ENCODE measurements around the gene RYR1. TPM values are rescaled to one million over a fixed set of nuclear protein-coding genes. Genes with fewer than 3 reads are reported as not detected.

The RYR1 gene
- total RNA-seq, 1 donor from 2014 or later, result 0.32 TPM

DNA sequence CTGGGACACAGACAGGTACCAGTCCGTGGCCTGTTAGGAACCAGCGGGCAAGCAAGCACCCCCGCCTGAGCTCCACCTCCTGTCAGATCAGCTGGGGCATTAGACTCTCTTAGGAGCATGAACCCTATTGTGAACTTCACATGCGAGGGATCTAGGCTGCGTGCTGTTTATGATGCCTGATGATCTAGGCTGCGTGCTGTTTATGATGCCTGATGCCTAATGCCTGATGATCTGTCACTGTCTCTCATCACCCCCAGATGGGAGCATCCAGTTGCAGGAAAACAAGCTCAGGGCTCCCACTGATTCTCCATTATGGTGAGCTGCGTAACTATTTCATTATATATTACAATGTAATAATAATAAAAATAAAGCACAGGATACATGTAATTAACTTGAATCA is 11.1 kb upstream of the RYR1 start:
- Histone ChIP-seq H2AFZ (ENCODE audit: low read depth, low read length) (no peak overlapping the region), H3K4me3 (ENCODE audit: insufficient read depth, low read depth, low read length) (no peak overlapping the region), H3K27ac (ENCODE audit: low read depth, low read length) (no peak overlapping the region), H3K4me2 (ENCODE audit: low read length) (no peak overlapping the region), H3K79me2 (ENCODE audit: insufficient read depth, low read length) (no peaks in the 10 kb centered on the region), H4K20me1 (ENCODE audit: insufficient read depth, low read length) (no peaks in the 10 kb centered on the region), H3K9me3 (ENCODE audit: insufficient read depth, low read depth, low read length) (no peaks in the 10 kb centered on the region), H3K9ac (ENCODE audit: low read length) (no peak overlapping the region), H3K36me3 (ENCODE audit: insufficient read depth, low read length) (no peaks in the 10 kb centered on the region), H3K27me3 (ENCODE audit: insufficient read depth, low read length) (peaks cover 20% of the 10 kb centered on the region), H3K4me1 (ENCODE audit: insufficient read depth, low read length) (no peaks in the 10 kb centered on the region)
- Mint-ChIP-seq H3K36me3 (ENCODE audit: low read depth, unreplicated experiment) (peaks cover 2% of the 10 kb centered on the region), H3K4me1 (ENCODE audit: low read depth, unreplicated experiment) (peaks cover 1% of the 10 kb centered on the region), H3K4me3 (ENCODE audit: unreplicated experiment) (no peak overlapping the region), H3K27me3 (ENCODE audit: low read depth, unreplicated experiment) (peaks cover 31% of the 10 kb centered on the region), H3K27ac (ENCODE audit: unreplicated experiment) (no peak overlapping the region), H3K9me3 (ENCODE audit: unreplicated experiment) (no peaks in the 10 kb centered on the region)
- FAIRE-seq (no peak), DNase-seq (ENCODE audit: low read depth) (no peak)
- TF ChIP-seq, protein P1, sequence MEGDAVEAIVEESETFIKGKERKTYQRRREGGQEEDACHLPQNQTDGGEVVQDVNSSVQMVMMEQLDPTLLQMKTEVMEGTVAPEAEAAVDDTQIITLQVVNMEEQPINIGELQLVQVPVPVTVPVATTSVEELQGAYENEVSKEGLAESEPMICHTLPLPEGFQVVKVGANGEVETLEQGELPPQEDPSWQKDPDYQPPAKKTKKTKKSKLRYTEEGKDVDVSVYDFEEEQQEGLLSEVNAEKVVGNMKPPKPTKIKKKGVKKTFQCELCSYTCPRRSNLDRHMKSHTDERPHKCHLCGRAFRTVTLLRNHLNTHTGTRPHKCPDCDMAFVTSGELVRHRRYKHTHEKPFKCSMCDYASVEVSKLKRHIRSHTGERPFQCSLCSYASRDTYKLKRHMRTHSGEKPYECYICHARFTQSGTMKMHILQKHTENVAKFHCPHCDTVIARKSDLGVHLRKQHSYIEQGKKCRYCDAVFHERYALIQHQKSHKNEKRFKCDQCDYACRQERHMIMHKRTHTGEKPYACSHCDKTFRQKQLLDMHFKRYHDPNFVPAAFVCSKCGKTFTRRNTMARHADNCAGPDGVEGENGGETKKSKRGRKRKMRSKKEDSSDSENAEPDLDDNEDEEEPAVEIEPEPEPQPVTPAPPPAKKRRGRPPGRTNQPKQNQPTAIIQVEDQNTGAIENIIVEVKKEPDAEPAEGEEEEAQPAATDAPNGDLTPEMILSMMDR (IDR thresholded peaks at IDR 0.05; ENCODE audit: insufficient read depth, low read depth, low read length), result no peak
- TF ChIP-seq EZH2 (IDR thresholded peaks at IDR 0.05; ENCODE audit: insufficient read depth, low read length), result no peak

DNA sequence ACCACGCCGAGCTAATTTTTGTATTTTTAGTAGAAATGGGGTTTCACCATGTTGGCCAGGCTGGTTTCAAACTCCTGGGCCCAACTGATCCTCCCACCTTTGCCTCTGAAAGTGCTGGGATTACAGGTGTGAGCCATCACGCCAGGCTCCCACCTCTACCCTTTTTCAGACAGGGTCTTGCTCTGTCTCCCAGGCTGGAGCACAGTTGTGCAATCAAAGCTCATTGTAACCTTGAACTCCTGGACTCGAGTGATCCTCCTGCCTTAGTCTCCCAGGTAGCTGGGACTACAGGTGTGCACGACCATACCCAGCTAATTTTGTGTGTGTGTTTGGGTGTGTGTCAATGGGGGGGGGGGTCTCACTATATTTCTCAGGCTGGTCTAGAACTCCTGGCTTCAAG is 9.2 kb upstream of the RYR1 start:
- no peak overlapping the region for H3K4me3 ChIP-seq (ENCODE audit: insufficient read depth, low read depth, low read length)
- H2AFZ ChIP-seq (ENCODE audit: low read depth, low read length), result no peak overlapping the region
- H3K9ac ChIP-seq (ENCODE audit: low read length), result no peak overlapping the region
- H3K4me1 Mint-ChIP-seq (ENCODE audit: low read depth, unreplicated experiment), result peaks cover 1% of the 10 kb centered on the region
- no peak overlapping the region for H3K4me2 ChIP-seq (ENCODE audit: low read length)
- DNase-seq (ENCODE audit: low read depth) (no peak), FAIRE-seq (no peak)
- TF ChIP-seq EZH2 (IDR thresholded peaks at IDR 0.05; ENCODE audit: insufficient read depth, low read length), result no peak
- TF ChIP-seq, protein P1 (IDR thresholded peaks at IDR 0.05; ENCODE audit: insufficient read depth, low read depth, low read length), result no peak
- H3K27ac Mint-ChIP-seq (ENCODE audit: unreplicated experiment), result no peak overlapping the region
- H3K4me1 ChIP-seq (ENCODE audit: insufficient read depth, low read length), result no peaks in the 10 kb centered on the region
- no peak overlapping the region for H3K4me3 Mint-ChIP-seq (ENCODE audit: unreplicated experiment)
- H3K9me3 ChIP-seq (ENCODE audit: insufficient read depth, low read depth, low read length), result no peaks in the 10 kb centered on the region
- H3K27me3 ChIP-seq (ENCODE audit: insufficient read depth, low read length), result peaks cover 9% of the 10 kb centered on the region
- no peaks in the 10 kb centered on the region for H3K79me2 ChIP-seq (ENCODE audit: insufficient read depth, low read length)
- peaks cover 21% of the 10 kb centered on the region for H3K27me3 Mint-ChIP-seq (ENCODE audit: low read depth, unreplicated experiment)
- no peaks in the 10 kb centered on the region for H3K36me3 ChIP-seq (ENCODE audit: insufficient read depth, low read length)
- H3K9me3 Mint-ChIP-seq (ENCODE audit: unreplicated experiment), result no peaks in the 10 kb centered on the region
- H3K36me3 Mint-ChIP-seq (ENCODE audit: low read depth, unreplicated experiment), result peaks cover 2% of the 10 kb centered on the region
- no peak overlapping the region for H3K27ac ChIP-seq (ENCODE audit: low read depth, low read length)
- H4K20me1 ChIP-seq (ENCODE audit: insufficient read depth, low read length), result no peaks in the 10 kb centered on the region

DNA sequence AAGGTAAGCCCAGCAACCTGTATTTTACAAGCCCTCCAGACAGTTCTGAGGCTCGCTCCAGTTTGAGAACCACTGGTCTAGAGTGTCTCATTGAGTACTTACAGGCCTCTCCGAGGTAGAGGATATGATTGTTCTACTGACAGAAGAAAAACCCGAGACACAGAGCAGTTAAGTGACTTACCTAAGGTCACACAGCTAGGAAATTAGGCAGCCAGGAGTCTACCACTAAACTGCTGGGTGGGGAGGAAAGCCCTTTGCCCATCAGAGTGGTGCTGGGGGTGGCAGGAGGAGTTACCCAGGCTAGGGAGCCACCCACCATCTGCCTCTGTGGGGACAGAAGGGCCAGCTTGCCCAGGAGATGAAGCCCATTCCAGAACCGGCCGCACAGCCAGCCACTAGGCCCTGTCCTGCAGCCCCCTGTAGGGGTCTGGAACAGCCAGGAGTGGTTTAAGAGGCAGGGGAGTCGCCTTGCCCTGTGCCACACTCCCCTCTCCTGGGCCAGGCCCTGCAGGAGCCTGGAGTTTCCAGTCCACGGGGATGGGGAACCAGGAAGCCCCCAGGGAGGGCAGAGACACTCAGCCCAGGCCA is 8.2 kb upstream of the RYR1 start:
- Histone ChIP-seq H3K9me3 (ENCODE audit: insufficient read depth, low read depth, low read length) (no peaks in the 10 kb centered on the region), H3K36me3 (ENCODE audit: insufficient read depth, low read length) (no peaks in the 10 kb centered on the region), H3K79me2 (ENCODE audit: insufficient read depth, low read length) (no peaks in the 10 kb centered on the region), H3K4me2 (ENCODE audit: low read length) (no peak overlapping the region), H2AFZ (ENCODE audit: low read depth, low read length) (no peak overlapping the region), H3K4me1 (ENCODE audit: insufficient read depth, low read length) (no peaks in the 10 kb centered on the region), H3K9ac (ENCODE audit: low read length) (no peak overlapping the region), H3K4me3 (ENCODE audit: insufficient read depth, low read depth, low read length) (no peak overlapping the region), H3K27me3 (ENCODE audit: insufficient read depth, low read length) (peaks cover 9% of the 10 kb centered on the region), H3K27ac (ENCODE audit: low read depth, low read length) (no peak overlapping the region), H4K20me1 (ENCODE audit: insufficient read depth, low read length) (no peaks in the 10 kb centered on the region)
- H3K9me3 Mint-ChIP-seq (ENCODE audit: unreplicated experiment), result no peaks in the 10 kb centered on the region
- DNase-seq (ENCODE audit: low read depth), result no peak
- no peak for FAIRE-seq
- TF ChIP-seq, protein P1 (IDR thresholded peaks at IDR 0.05; ENCODE audit: insufficient read depth, low read depth, low read length), result no peak
- TF ChIP-seq EZH2 (IDR thresholded peaks at IDR 0.05; ENCODE audit: insufficient read depth, low read length), result no peak
- H3K27ac Mint-ChIP-seq (ENCODE audit: unreplicated experiment), result no peak overlapping the region
- H3K4me1 Mint-ChIP-seq (ENCODE audit: low read depth, unreplicated experiment), result peaks cover 1% of the 10 kb centered on the region
- H3K4me3 Mint-ChIP-seq (ENCODE audit: unreplicated experiment), result no peak overlapping the region
- peaks cover 18% of the 10 kb centered on the region for H3K27me3 Mint-ChIP-seq (ENCODE audit: low read depth, unreplicated experiment)
- H3K36me3 Mint-ChIP-seq (ENCODE audit: low read depth, unreplicated experiment), result peaks cover 2% of the 10 kb centered on the region

Measured in astrocyte (in vitro differentiated cells and primary cell).